Activated gamma-delta T cell treated with Interleukin-2 at 50 U/mL for 16 hours (primary cell): ENCODE measurements around the gene MAP3K1.
"Not testable (repeated sequence)": the region's sequence is repeated elsewhere in the genome, so short reads cannot be mapped to it uniquely, and the experiment has no call there.

ENCODE experiments used
- DNase-seq: peaks from one replicate; pipeline ENCODE4 v3.0.0-alpha.2; 2020

The MAP3K1 gene

DNA sequence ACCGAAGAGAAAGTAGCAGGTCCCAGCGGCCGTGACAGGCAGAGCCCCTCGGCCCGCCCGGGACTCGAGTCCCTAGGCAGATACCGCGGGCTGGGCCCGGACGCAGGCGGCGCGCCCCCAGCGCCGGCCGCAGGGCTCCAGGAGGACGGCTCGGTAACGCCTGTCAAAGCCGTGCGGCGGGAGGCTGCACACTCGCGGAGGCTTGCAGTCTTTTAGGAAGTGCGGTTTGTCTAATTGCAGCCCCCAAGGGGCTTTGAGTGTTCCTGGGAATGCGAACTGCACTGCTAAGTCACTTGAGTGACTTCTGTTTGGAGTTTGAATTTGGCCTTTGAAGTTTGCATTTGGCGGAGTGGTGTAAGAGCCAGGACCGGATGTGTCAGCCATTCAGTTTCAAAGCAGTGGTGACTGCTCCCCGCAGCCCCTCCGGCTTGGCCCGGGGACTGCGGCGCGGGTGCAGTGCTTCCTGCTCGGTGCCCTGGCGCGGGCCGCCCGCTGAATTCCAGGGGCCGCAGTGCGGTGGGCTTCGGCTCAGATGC, 1.3 kb downstream of the MAP3K1 start:
- peak; percentile 60 for DNase-seq

- no peak for DNase-seq
Measured at GRCh38 chr5:56817263-56818014, 2.1 kb downstream of the MAP3K1 start.

GRCh38 chr5:56818450-56819037, 3.2 kb downstream of the MAP3K1 start:
- DNase-seq = no peak

DNA sequence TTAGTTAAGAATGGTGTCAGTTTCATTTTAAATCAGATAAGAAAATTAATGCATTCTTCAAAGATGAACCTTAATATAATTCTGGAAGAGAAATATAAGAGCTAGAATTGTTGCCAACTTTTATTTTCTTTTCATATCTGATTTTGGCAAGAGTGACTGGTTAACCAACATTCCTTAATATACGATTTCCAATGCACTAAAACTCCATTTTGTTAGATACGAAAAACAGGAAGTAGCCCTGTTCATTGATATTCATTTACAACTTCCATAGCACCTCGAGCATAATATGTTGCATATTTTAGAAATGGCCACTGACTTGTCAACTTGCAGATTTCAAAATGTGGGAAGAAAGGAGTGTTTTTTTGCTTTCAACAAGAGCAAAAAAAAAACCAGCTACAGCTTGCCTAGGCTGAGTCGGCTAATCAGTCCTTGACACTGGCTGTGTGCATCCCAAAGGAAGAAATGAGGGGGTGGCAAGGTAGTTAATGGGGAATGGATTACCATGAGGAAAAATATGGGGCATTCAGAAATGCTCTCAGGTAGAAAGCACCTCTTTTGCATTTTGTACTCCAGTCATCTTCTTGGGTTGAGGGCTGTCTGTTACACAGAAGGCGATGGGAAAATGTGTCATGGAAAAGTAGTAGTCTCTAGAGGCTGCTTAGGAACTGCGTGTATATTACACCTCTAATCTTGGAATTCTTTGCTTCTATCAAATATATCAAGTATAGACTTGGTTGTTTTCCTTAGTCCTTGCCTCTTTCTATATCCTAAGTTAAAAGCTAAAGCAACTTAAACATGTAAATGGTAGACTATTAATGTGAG, 3.9 kb downstream of the MAP3K1 start:
- no peak for DNase-seq

DNA sequence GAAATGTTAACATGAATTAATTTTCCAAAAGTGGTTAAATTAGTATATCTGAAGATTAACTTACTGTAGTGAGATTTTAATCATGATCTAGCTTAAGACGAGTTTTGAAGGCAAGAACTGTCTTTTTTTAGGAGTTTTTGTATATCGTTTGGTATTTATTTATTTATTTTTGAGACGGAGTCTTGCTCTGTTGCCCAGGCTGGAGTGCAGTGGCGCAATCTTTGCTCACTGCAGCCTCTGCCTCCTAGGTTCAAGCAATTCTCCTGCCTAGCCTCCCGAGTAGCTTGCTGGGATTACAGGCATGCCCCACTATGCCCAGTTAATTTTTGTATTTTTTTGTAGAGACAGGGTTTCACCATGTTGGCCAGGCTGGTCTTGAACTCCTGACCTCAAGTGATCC, 6.5 kb downstream of the MAP3K1 start:
- not testable (repeated sequence) for DNase-seq

GRCh38 chr5:56822981-56823380, 7.6 kb downstream of the MAP3K1 start:
- DNase-seq = no peak

DNA sequence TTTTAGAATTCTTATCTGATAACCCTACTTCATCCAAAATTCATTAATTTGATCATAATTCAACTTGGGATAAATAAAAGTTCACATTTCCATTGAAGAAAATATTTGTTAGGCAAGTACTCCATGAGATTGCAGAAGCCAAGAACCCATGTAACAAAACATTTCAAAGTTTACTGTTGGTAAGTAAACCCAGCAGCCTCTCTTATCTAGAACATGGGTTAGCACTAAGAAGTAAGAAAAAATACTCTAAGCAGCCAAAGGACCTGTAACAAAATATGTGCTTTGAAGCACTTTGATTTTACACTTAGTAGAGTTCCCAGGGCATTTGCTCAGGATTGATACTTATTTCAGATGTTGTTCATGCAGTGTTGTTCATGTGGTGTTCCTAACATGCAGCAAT, 8.7 kb downstream of the MAP3K1 start:
- no peak for DNase-seq

DNA sequence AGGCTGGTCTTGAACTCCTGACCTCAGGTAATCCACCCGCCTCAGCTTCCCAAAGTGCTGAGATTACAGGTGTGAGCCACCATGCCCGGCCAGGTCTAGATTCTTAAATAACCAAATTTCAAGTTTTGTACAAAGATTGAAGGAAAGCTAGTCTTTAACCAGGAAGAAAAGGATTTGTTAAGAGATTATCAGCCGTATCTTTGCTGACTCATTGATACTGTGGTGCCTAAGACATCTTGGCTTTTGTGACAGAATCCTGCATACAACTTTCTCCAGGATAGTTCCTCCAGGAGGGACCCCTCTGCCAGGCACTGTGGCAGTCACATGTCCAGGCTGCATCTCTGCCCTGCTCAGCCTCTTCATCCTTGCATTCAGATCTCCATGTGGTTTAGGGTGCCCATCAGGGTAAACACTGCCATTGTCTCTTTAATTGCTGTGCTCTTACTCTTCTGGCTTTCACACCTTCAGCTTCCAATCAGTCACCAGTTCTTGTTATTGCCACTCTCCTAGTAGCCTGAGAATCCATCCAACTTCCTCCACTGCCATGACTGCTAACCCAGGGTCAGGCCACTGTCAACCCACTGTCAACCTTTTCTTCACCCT, 10.0 kb downstream of the MAP3K1 start:
- DNase-seq = no peak

DNA sequence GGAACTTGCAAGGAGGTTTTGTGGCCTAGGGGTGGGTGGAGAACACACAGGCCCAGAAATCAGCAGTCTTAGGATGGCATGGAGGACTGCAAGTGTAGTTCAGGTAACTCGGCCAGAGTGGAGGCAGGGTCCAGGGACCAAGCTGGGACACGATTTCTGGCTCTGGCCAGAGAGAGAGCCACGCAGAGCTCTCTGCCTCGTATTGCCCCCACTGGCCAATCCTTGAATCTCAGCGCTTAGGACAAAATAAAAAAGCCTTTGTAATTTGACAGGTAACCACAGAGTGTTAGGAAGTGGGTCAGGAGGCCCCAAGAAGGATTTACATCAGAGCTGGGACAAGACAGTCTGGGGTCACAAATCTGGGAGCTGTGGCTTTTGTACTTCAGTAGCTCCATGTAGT, 11.7 kb downstream of the MAP3K1 start:
- peak; percentile 14 for DNase-seq

DNA sequence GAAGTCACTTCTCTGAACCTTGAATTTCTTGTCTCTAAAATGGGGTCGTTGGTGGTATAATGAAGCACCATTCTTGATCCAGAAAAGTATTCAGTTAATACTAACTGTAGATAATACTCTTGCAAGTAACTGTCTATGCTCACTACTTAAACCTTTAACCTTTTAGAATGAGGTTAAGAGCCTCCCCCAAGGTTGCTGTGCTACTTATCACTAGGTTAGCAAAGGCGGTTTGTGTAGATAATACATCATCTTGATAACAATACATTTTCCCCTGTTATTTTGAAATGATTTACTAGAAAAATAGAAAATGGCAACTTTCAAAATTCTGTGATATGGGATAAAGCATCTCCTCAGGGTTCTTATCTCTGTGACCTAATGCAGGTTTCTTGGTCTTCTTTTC, 12.6 kb downstream of the MAP3K1 start:
- no peak for DNase-seq

- peak; percentile 46 for DNase-seq
Measured at GRCh38 chr5:56829137-56829908, 14.0 kb downstream of the MAP3K1 start.

DNA sequence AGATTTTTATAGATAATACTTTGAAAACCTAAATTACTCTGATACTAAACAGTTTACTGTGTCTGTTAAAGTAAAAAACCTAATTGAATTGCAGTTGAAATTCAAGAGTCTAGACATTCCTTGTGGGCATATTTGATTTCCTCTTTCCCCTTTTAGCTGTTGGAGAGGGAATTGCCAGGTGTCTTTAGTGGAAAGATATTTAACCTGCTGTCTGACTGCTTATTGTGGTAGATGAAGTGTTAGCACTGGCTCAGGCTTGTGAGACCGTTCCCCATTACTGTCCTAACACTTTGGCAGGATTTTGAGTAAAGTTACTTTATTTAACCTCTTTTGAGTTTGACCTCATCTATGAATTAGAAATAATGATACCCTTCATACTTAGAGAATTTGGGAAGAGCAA, 16.4 kb downstream of the MAP3K1 start:
- no peak for DNase-seq

- DNase-seq = no peak
Measured at GRCh38 chr5:56833325-56833724, 18.0 kb downstream of the MAP3K1 start.

GRCh38 chr5:56837381-56837780, 22.0 kb downstream of the MAP3K1 start:
- no peak for DNase-seq

- no peak for DNase-seq
Measured at GRCh38 chr5:56837956-56838355, 22.6 kb downstream of the MAP3K1 start.

GRCh38 chr5:56838409-56839039, 23.2 kb downstream of the MAP3K1 start:
- no peak for DNase-seq

DNA sequence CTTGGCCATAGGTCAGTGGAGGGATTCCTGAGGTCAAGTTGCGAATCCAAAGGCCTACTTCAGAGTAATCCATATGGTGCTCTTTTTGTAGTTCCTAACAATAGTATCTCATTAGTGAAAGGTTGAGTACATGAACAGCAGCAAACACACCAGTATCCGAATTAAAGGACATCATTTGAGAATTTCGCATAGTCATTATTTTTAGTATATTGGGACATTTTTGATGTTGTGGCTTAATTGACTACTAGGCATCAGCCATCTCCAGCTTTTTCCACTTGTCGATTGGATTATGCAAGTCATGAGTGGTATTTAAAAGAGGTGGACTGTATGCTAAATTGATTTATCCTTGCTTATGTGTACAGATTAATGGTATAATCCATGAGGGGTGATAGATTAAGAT, 23.7 kb downstream of the MAP3K1 start:
- DNase-seq = no peak

DNA sequence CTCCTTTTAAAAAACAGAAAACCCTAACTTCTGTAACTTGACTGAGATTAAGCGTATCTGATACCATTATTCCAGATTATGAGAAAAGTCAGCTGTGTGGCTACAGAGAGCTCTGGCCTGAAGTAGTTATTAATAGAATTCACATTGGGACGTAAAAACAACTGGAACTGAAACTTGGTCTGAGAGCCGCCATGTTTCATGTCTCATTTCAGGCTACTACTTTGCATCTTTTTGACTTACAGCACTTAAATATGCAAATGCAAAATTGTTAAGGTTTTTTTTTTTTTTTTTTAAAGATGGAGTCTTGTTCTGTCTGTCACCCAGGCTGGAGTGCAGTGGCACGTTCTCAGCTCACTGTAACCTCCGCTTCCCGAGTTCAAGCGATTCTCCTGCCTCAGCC, 25.2 kb downstream of the MAP3K1 start:
- DNase-seq = no peak

- no peak for DNase-seq
Measured at GRCh38 chr5:56845277-56845676, 29.9 kb downstream of the MAP3K1 start.

DNA sequence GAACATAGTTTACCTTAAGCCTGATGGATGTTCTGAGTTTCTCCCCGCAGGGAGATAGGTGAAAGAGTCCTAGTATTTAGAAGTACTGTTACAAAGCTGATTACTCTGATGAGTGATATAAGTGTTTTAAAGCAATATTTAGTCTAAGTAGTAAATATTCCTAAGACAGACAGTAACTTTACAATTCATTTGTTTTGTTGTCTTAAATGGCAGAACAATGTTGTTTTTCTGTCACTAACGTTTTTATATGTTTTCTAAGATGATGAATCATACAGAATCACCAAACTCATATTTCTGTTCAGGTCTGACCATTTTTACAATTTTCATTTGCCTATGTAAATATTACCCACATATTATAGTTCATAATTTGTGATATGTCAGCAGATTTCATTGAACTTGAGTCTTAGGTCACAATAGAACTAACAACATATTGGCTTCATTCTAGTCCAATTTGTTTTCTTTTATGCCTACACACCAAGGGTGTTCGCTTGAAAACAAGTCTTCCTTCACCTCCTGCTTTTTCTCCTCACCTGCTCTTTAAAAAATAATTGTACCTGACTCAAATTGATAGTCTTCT, 30.6 kb downstream of the MAP3K1 start:
- DNase-seq = no peak

- DNase-seq = no peak
Measured at GRCh38 chr5:56848206-56848605, 32.9 kb downstream of the MAP3K1 start.

DNA sequence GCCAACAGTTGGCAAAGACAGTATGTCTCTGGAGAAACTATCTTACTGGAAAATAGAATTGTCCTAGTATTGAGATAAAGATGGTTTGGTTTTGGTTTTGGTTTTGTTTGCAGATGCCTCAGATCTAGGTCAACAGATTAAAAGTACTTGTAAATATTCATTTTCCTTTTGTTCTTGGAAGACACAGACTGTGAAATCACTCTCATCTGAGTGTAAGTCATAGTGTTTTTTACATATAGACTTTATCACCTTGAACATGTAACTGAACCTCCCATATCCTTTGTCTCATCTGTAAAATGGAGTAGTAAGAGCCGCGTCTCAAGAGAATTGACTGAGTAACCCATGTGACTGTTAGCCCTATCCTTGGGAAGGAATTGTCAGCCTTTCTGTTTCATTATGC, 34.3 kb downstream of the MAP3K1 start:
- no peak for DNase-seq
